Hematopoietic multipotent progenitor cell treated with erythropoietin and hydrocortisone succinate and interleukin-3 and kit ligand, for 15 days (in vitro differentiated cells): Measurements from ENCODE around the gene ORMDL3.
"Not testable (repeated sequence)": the region's sequence is repeated elsewhere in the genome, so short reads cannot be mapped to it uniquely, and the experiment has no call there.

Experiments
- DNase-seq: peaks from one replicate; pipeline ENCODE4 v3.0.0-alpha.2; 2015; ENCODE audit warnings: low spot score

Gene ORMDL3

GRCh38 chr17:39949028-39949427 lies 21.6 kb upstream of the ORMDL3 start:
- no peak for DNase-seq

DNA sequence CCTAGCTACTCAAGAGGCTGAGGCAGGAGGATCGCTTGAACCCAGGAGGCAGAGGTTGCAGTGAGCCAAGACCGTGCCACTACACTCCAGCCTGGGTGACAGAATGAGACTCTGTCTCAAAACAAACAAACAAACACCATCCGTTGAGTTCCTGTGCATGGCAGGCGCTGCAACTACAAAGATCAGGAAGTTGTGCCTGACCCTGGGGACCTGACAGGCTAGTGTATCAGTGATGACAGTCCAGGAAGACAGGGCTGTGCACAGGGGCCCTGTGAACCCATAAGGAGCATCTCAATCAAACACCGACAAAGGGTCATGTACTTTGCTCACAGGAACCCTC lies 21.1 kb upstream of the ORMDL3 start:
- not testable (repeated sequence) for DNase-seq

DNA sequence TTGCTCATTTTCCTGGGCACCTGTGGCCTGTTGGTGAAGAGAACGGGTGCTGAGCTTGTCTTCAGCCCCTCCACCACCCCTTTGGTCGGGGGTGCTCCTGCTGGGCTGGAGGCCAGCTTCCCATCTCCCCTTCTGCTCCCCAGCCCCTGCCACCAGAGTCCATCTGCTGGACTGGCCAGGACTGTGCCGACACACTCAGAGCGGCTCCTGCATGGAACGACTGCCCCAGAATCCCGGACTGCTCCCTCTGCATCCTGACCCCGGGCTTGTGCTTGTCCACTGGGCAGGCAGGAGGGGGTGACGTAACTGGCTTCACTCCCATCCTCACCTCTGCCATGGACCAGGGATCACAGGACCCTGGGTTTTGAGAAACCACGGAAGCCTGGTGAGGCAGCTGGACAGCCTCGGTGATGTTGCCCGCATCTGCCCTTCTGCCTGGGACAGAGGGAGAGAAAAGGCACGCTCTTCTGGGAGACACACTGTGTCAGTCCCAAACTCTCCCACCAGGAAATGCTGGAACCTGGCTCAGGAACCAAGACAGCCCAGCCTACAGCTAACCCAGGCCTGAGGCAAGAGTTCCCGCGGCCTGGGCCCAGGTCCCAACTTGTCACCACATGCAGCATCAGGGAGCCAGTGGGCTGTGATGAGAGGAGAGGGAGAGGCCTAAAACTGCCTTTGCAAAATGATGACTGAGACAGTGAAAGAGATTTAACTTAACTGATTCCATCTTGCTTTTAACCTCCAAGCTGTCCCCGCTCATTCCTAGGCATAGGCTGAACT lies 19.3 kb upstream of the ORMDL3 start:
- no peak for DNase-seq

DNA sequence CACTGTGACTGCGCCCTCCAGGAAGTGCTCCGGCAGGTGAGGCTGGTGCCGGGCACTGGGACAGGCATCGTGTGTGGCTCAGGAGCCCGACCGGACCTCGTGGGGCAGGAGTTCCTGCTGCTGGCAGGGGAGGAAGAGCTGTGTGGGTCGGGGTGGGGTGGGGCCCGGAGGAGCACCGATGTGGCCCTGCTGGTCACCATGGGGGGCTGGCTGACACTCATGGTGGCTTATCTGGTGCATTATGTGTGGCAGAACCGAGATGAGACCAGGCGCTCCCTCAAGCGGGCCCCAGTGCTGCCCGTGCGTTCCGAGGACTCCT lies 17.0 kb upstream of the ORMDL3 start:
- no peak for DNase-seq

DNA sequence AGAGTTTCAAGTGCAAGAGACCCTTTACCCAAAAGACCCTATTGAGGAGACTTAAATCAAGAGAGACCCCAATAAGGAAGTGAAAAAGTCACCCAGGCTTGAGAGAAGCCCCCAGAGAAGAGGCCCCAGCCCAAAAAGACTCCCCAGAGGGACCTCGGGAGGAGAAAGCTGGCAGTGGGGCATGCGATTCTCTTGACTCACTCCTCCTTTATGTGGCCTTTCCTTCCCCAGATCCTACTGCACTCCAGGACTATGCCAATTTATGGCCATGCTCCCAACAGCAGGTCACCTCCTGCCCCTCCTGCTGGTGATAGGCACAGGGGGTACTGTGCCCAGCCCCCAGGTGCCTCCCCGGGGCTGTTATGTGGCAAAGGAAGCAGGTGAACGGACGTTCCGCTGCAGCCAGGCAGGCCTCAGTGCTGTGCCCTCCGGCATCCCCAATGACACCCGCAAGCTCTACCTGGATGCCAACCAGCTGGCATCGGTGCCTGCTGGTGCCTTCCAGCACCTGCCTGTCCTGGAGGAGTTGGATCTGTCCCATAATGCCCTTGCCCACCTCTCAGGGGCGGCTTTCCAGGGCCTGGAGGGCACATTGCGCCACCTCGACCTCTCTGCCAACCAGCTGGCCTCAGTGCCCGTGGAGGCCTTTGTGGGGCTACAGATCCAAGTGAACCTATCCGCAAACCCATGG lies 16.4 kb upstream of the ORMDL3 start:
- no peak for DNase-seq

DNA sequence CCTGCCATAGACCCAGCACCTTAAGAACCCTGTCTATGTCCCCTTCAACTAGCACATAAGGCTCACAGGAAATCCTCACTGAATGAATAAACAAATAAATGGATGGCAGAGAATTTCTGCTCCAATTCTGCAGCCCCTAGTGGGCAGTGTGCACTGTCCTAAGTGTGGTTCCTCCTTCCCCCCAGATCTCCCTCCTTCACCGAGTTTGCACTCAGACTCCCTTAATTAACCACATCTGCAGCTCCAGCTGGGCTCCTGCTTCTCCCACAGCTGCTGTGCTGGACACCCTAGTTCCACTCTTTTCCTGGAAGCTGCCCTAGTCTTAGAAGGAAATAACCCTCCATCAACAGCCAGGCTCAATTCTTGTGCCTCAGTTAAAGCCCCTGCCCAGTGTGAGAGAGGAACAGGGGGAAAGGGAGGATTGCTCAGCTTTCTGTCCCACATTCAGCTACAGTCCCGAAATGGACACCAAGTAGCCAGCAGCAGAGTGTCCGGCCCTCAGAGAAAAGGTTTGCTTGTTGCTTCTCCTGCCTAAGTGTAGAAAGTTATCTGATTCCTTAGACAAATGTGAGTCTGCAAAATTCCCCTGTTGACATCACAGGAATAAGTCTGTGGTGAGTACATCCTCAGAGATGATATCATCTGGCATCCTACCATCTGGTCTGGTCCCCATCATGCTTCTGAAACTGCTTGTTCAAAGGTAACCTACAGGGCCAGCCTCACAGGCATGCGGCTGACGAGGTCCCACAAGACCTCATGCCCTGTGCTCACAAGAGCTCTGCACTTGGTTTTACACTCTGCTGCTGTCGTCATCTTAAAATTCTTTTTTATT lies 12.4 kb upstream of the ORMDL3 start:
- DNase-seq, result no peak

DNA sequence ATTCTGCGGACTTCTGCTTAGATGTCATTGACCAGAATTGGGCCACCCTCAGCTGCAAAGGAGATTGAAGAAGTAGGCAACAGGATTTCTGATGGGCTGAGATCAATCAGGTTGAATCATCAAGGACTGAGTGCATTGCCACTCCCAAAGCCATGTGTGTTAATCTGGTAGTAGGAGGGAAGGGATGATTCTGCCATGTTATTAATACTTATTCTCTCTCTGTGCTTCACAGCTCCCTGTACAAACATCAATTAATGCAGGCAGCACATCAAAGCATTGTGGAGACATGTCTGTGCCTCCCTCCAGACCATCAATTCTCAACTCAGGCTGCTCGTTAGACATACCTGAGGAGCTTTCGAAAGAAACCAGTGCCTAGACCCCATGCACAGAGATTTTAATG lies 11.7 kb upstream of the ORMDL3 start:
- no peak for DNase-seq

GRCh38 chr17:39938140-39938869 lies 10.9 kb upstream of the ORMDL3 start:
- DNase-seq, result no peak

GRCh38 chr17:39937447-39937846 lies 10.0 kb upstream of the ORMDL3 start:
- no peak for DNase-seq

DNA sequence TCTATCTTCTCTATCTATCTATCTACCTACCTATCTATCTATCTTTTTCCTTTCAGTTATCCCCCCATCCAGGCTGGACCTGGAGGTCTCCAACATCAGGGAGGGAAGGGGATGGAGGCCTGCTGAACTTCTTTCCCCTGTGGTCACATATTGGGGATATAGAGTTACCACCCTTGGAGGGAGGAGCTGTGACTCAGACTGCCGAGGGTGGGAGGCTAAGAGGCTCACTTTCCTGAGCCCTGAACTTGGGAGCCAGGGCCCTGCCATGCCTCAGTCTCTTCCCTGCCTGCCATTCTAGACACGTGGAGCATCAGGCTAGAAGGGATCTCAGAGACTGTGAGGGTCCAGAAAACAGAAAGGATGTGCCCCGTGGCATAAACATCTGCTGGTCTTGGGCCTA lies 8.5 kb upstream of the ORMDL3 start:
- DNase-seq, result no peak

DNA sequence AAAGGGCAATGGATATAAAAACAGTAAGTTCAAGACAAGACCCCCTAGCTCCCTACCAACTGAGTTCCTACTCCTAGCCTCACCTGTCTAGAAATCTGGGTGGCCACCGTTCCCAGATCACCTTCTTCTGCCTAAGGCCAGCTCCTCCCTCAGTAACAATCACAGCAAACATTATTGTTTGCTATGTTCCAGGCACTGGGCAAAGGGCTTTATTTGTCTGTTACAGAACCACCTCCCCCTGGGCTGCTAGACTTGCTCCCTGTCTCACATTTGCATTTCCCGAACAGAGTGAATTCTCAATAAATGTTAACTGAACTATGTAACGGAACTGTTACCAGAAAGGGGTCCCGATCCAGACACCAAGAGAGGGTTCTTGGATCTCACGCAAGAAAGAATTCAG lies 6.9 kb upstream of the ORMDL3 start:
- DNase-seq, result no peak

GRCh38 chr17:39933912-39934311 lies 6.5 kb upstream of the ORMDL3 start:
- no peak for DNase-seq

GRCh38 chr17:39929646-39930407 lies 2.4 kb upstream of the ORMDL3 start:
- no peak for DNase-seq

DNA sequence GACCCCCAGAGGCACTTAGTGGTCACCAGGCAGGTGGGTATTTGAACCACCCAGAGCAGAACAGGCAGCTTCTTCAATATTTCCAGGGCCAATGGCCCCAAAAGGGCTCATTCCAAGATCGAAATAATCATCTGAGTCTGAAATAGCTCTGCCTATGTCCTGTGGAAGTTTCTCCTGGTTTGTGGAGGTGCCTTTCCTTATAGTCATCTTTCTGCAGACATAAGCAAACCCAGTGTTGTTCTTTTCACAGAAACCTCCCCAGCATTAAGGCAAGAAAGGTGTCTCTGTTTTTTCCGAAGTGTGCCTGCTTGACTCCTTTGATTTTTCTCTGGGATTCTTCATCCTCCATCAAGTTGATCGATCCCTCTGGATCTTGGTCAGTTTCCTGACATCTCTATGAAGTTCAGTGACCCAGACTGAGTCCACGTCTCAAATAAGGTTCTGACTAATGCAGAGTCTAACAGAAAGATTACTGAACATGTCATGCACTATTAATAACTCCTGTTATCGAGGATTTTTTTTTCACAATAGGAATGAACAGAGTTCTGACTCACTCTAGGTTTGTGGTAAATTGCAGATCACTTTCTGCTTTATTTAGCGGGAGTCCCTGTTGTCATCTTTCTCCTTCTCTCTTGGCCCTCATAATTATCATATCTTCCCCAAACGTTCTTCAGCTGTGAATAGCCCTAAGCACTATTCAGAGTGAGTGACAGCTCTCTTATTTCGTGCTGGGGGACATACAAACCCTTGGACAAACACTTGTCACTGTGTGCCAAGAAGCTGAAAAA lies 1.7 kb upstream of the ORMDL3 start:
- no peak for DNase-seq

DNA sequence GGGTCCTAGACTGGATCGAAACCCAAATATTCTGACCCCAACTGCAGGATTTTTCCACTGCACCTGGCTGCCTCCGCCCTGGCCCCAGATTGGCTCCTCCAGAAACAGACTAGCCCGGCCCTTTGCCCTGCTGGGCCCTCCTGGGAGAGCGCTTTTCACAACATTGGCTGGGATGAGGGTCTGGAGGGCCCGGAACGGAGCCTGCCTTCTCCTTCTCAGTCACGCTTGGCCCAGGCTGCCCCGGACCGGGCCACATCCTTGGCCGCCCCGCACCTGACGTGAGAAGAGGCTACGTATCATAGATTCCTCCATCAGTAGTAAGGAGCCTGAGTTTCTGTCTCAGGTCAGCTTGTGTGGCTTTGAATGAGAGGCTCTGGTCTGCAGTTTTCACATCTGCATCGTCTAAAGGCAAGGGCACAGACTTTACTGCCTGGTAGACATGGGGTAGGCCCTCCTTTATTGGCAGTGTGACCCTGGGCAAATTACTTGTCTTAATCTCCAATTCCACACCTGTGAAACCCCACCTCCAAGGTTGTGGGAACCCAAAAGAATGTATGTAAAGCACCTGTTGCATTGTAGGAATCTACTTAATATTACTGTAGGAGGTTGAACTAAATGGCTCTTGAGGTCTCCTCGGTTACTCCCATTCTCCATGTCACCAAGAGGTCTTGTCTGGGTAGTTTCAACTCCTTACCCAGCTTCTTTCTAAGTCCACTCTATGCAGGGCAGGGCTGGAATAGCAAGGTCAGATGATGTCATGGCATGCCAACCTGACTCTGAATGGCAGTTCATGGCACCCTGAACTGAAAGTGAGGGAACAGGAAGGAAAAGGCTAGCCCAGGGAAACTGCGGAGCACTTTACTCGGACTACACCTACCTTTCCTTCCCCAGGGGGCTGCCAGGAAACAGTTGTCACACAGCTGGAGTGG lies 792 bp upstream of the ORMDL3 start:
- DNase-seq, result no peak

GRCh38 chr17:39926588-39927100 lies 757 bp downstream of the ORMDL3 start:
- DNase-seq, result peak; percentile 45

DNA sequence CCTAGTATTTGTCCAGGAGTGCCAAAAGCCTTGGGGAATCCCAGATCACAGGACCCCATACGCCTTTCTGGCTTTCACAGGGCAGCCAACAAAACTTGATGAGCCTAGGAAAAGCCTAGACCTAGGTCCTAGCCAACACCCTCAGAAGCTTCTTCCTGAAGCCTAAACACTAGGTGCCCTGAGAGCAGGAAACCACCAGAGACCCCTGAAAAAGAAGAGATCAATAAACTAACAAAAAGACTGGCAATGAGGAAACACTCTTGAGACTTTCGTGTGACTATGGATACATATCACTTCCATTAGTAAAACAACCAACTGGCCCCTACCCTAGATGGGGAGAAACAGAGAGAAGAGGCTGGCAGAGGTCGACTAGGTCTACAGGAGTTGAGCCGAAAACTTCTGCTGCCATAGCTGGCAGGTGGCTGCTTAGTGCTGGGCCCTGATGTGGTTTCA lies 1.2 kb downstream of the ORMDL3 start:
- no peak for DNase-seq

DNA sequence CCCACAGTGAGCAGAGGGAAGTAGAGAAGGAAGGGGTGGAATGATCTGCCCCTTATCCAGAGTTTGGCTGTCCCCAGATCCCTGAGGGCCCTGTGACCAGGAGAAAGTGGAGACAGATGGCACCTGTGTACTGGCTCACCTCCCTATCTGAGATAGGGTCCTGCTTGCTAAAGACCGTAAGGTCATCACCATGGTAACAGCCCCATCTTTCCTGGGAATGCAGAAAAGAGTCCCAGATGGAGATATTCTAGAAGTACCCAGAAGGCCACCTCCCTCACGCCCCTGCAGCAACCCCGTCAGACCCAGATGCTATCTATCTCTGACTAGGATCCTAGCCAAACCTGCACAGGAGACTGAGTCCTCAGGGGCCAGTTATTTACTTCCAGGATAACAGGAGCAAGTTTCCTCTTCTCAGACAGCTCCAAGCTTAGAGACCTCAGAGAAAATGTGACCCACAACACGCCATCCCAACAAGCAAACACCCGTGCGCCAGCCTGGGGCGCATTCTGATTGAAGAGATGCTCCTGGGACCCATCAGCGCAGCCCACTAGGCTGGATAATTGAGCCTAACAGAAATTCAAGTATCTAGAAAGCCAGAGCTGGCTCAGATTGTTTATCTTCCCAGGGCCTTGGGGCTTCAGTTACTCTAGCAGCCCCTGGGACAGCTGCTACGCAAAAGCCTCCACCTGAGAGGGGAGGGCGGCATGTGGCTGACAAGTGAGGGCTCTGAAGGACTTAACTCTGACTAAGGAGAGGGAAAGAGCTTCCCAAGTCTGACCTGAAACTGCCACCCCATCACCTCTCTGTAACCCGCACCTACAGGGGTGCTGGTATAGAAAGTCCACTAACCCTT lies 1.9 kb downstream of the ORMDL3 start:
- DNase-seq, result no peak

- no peak for DNase-seq
These were observed 2.7 kb downstream of the ORMDL3 start for GRCh38 chr17:39924691-39925055.
